HEK293 (cell line): Measurements from ENCODE around the gene ADGRF1.

Experiments
- CTCF ChIA-PET: fragments of 350-600 bp; formaldehyde crosslinking; extraction: SDS; loops from one replicate; lab custom pipeline; 2021; ENCODE audit warnings: antibody characterized with exemption; lab: Yijun Ruan, JAX
- POLR2A ChIA-PET: fragments of 300-600 bp; formaldehyde crosslinking; extraction: SDS; loops from one replicate; lab custom pipeline; 2020; ENCODE audit warnings: antibody characterized with exemption, inconsistent platforms; lab: Yijun Ruan, JAX
- H3K27ac ChIP-seq: fragments of 200-500 bp; sonication (Bioruptor generic); 2 replicates; pipeline ENCODE4 v1.5.1; 2014; ENCODE audit warnings: low read depth, low read length, control low read depth, inconsistent platforms; ENCODE audit errors: extremely low read depth
- H3K36me3 ChIP-seq, 2 experiments: fragments of 200-500 bp in 1 of 2; sonication (Bioruptor generic) in 1 of 2; 1 replicate in 1 of 2; 2 replicates in 1 of 2; pipeline ENCODE4 v1.5.1; 2014 to 2017; ENCODE audit warnings: inconsistent platforms in 2 of 2, low read length in 2 of 2; ENCODE audit not compliant: control insufficient read depth in 2 of 2, insufficient read depth in 1 of 2
- H3K4me1 ChIP-seq: fragments of 200-500 bp; sonication (Bioruptor generic); 2 replicates; pipeline ENCODE4 v1.5.1; 2014; ENCODE audit warnings: mild to moderate bottlenecking, low read length, inconsistent platforms; ENCODE audit not compliant: control insufficient read depth, insufficient read depth
- H3K4me3 ChIP-seq: 2 replicates; pipeline ENCODE4 v1.5.1; 2011; ENCODE audit warnings: low read depth, mild to moderate bottlenecking, control low read depth, low read length, moderate library complexity
- H3K9me3 ChIP-seq: fragments of 200-500 bp; sonication (Bioruptor generic); 2 replicates; pipeline ENCODE4 v1.5.1; 2014; ENCODE audit warnings: low read depth, low read length, inconsistent platforms; ENCODE audit not compliant: control insufficient read depth, insufficient read depth
- KLF7 ChIP-seq: fragments of 450-650 bp; formaldehyde crosslinking; IDR thresholded peaks from 2 replicates; pipeline ENCODE4 v1.5.1; 2016; ENCODE audit warnings: missing biosample characterization, missing genetic modification characterization, borderline replicate concordance
- MZF1 ChIP-seq: fragments of 450-650 bp; formaldehyde crosslinking; IDR thresholded peaks from 2 replicates; pipeline ENCODE4 v1.5.1; 2017; ENCODE audit warnings: missing biosample characterization, missing genetic modification characterization, borderline replicate concordance
- PATZ1 ChIP-seq: fragments of 450-650 bp; formaldehyde crosslinking; IDR thresholded peaks from 2 replicates; pipeline ENCODE4 v1.5.1; 2016; ENCODE audit warnings: missing biosample characterization, missing genetic modification characterization
- PRDM1 ChIP-seq: fragments of 450-650 bp; formaldehyde crosslinking; IDR thresholded peaks from 2 replicates; pipeline ENCODE4; 2016; ENCODE audit warnings: missing biosample characterization, missing genetic modification characterization
- SP2 ChIP-seq: fragments of 450-650 bp; formaldehyde crosslinking; IDR thresholded peaks from 2 replicates; pipeline ENCODE4 v1.5.1; 2016; ENCODE audit warnings: missing biosample characterization, missing genetic modification characterization
- TRIM28 ChIP-seq: IDR thresholded peaks from 2 replicates; pipeline ENCODE4 v1.6.1; 2011; ENCODE audit warnings: low read length, control low read depth, borderline replicate concordance
- ZFP41 ChIP-seq: fragments of 450-650 bp; formaldehyde crosslinking; IDR thresholded peaks from 2 replicates; pipeline ENCODE4 v1.5.1; 2016; ENCODE audit warnings: missing biosample characterization, missing genetic modification characterization, borderline replicate concordance
- ZNF114 ChIP-seq: fragments of 450-650 bp; formaldehyde crosslinking; IDR thresholded peaks from 2 replicates; pipeline ENCODE4 v1.5.0; 2017; ENCODE audit warnings: missing biosample characterization, missing genetic modification characterization
- ZNF155 ChIP-seq: fragments of 450-650 bp; formaldehyde crosslinking; IDR thresholded peaks from 2 replicates; pipeline ENCODE4 v1.5.1; 2016; ENCODE audit warnings: missing biosample characterization, missing genetic modification characterization
- ZNF211 ChIP-seq: fragments of 450-650 bp; formaldehyde crosslinking; IDR thresholded peaks from 2 replicates; pipeline ENCODE4 v1.5.1; 2016; ENCODE audit warnings: low read depth, missing biosample characterization, missing genetic modification characterization
- ZNF239 ChIP-seq: fragments of 450-650 bp; formaldehyde crosslinking; IDR thresholded peaks from 2 replicates; pipeline ENCODE4 v1.5.1; 2016; ENCODE audit warnings: missing biosample characterization, missing genetic modification characterization
- ZNF24 ChIP-seq: fragments of 450-650 bp; formaldehyde crosslinking; IDR thresholded peaks from 2 replicates; pipeline ENCODE4 v1.5.1; 2016; ENCODE audit warnings: missing biosample characterization, missing genetic modification characterization
- ZNF280D ChIP-seq: fragments of 450-650 bp; formaldehyde crosslinking; IDR thresholded peaks from 2 replicates; pipeline ENCODE4 v1.5.1; 2016; ENCODE audit warnings: missing biosample characterization, missing genetic modification characterization
- ZNF335 ChIP-seq: fragments of 450-650 bp; formaldehyde crosslinking; conservative IDR thresholded peaks from 2 replicates; pipeline ENCODE4 v1.5.1; 2016; ENCODE audit warnings: missing biosample characterization, missing genetic modification characterization
- ZNF391 ChIP-seq: fragments of 450-650 bp; formaldehyde crosslinking; IDR thresholded peaks from 2 replicates; pipeline ENCODE4 v1.5.1; 2016; ENCODE audit warnings: low read depth, missing biosample characterization, missing genetic modification characterization, borderline replicate concordance
- ZNF416 ChIP-seq: fragments of 450-650 bp; formaldehyde crosslinking; IDR thresholded peaks from 2 replicates; pipeline ENCODE4 v1.5.1; 2016; ENCODE audit warnings: missing biosample characterization, missing genetic modification characterization
- ZNF501 ChIP-seq: fragments of 450-650 bp; formaldehyde crosslinking; IDR thresholded peaks from 2 replicates; pipeline ENCODE4 v1.5.1; 2016; ENCODE audit warnings: missing biosample characterization, missing genetic modification characterization
- ZNF645 ChIP-seq: fragments of 450-650 bp; formaldehyde crosslinking; IDR thresholded peaks from 2 replicates; pipeline ENCODE4; 2016; ENCODE audit warnings: missing biosample characterization, missing genetic modification characterization
- ZNF692 ChIP-seq: fragments of 450-650 bp; formaldehyde crosslinking; IDR thresholded peaks from 2 replicates; pipeline ENCODE4 v1.5.1; 2016; ENCODE audit warnings: missing biosample characterization, missing genetic modification characterization
- ZNF776 ChIP-seq: fragments of 450-650 bp; formaldehyde crosslinking; IDR thresholded peaks from 2 replicates; pipeline ENCODE4 v1.5.0; 2017; ENCODE audit warnings: missing biosample characterization, missing genetic modification characterization, borderline replicate concordance
- ZNF843 ChIP-seq: fragments of 450-650 bp; formaldehyde crosslinking; IDR thresholded peaks from 2 replicates; pipeline ENCODE4 v1.5.1; 2016; ENCODE audit warnings: missing biosample characterization, missing genetic modification characterization
- ZSCAN18 ChIP-seq: fragments of 450-650 bp; formaldehyde crosslinking; IDR thresholded peaks from 2 replicates; pipeline ENCODE4 v1.5.1; 2016; ENCODE audit warnings: missing biosample characterization, missing genetic modification characterization
- ZSCAN23 ChIP-seq: fragments of 450-650 bp; formaldehyde crosslinking; IDR thresholded peaks from 2 replicates; pipeline ENCODE4 v1.5.1; 2016; ENCODE audit warnings: missing biosample characterization, missing genetic modification characterization
- ZXDB ChIP-seq: fragments of 450-650 bp; formaldehyde crosslinking; IDR thresholded peaks from 2 replicates; pipeline ENCODE4 v1.5.1; 2016; ENCODE audit warnings: missing biosample characterization, missing genetic modification characterization
- TF ChIP-seq, protein P1 (sequence below): fragments of 450-650 bp; formaldehyde crosslinking; IDR thresholded peaks from 2 replicates; pipeline ENCODE4 v1.5.1; 2017; ENCODE audit warnings: missing biosample characterization, mild to moderate bottlenecking, missing genetic modification characterization, moderate library complexity

Gene ADGRF1

DNA sequence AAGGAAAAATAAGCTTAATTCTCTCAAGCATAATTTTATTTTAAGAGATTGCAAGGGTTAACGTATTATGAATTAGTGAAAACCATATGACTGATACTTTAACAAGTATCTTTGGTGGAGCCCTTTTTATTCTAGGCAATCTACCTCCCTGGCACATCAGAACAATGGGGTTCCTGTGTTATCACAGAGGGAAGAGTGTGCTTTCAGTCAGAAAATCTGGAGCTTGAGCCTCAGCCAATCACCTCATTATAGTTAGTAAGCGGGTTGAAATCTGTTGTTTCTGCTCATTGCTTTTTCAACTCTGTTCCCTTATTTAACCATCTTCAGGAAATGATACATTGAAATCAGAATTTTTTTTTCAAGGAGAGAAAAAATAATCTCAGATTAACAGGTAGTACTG lies 391 bp downstream of the ADGRF1 start:
- H3K9me3 ChIP-seq, result no peaks in the 10 kb centered on the region
- TF ChIP-seq ZNF776 (tag by site-specific recombination), result no peak
- no peak for TF ChIP-seq PRDM1 (tag by site-specific recombination)
- TF ChIP-seq PATZ1 (tag by site-specific recombination), result no peak
- TF ChIP-seq ZSCAN23 (tag by site-specific recombination), result no peak
- no peak for TF ChIP-seq TRIM28
- TF ChIP-seq ZNF239, result no peak
- TF ChIP-seq ZNF416, result no peak
- TF ChIP-seq, all 188 proteins: peak for 0
- ChIA-PET POLR2A (no interaction called here), CTCF (interaction anchor here (0.8 to 4.3 kb wide), 7 partner anchors 9 to 193 kb away, joined by 3 to 31 read pairs (median 6); no protein-coding TSS in a partner anchor)
- Histone ChIP-seq H3K27ac (no peak overlapping the region), H3K36me3 (no peaks in the 10 kb centered on the region), H3K4me1 (peaks cover 5% of the 10 kb centered on the region; the same call in 1 of the 2 replicates), H3K4me3 (no peak overlapping the region)

DNA sequence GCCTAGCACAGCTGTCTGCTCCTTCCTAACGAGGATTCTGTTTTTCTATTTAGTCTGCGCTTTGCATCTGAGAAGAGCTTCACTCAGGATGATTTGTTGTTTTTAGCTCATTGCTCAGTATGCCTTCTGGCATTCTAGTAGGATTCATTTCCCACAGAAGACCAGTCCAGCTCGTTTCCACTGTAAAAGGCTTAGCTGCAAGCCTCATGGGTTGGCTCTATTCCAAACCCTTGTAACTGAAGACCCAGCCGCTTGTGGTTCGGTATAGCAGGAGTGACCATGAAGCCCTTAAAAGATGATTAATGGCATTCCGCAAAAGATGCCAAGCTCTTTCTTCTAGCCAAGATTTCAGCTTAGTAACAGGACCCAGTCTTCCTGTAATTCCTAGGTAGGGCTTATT lies 7.2 kb downstream of the ADGRF1 start:
- H3K36me3 ChIP-seq, result no peaks in the 10 kb centered on the region
- no peak overlapping the region for H3K4me3 ChIP-seq
- peak overlapping the region; percentile 72 for H3K27ac ChIP-seq
- POLR2A ChIA-PET, result interaction anchor here (0.5 to 1.7 kb wide), 8 partner anchors 8 to 375 kb away, joined by 3 to 6 read pairs (median 4); no protein-coding TSS in a partner anchor
- CTCF ChIA-PET, result interaction anchor here (0.6 to 5.0 kb wide), 12 partner anchors 10 to 301 kb away, joined by 3 to 44 read pairs (median 3); no protein-coding TSS in a partner anchor
- no peaks in the 10 kb centered on the region for H3K9me3 ChIP-seq
- H3K4me1 ChIP-seq, result peaks cover 18% of the 10 kb centered on the region
- TF ChIP-seq ZNF391 (tag by site-specific recombination) (peak; percentile 65; the same call in 1 of the 2 replicates), SP2 (tag by site-specific recombination) (peak; percentile 30; the same call in 1 of the 2 replicates), ZXDB (peak; percentile 93), ZSCAN18 (tag by site-specific recombination) (no peak), ZNF692 (tag by site-specific recombination) (peak; percentile 72; the same call in 1 of the 2 replicates), ZNF335 (tag by site-specific recombination) (no peak; the same call in 1 of the 2 replicates), ZNF211 (tag by site-specific recombination) (no peak), ZNF843 (tag by site-specific recombination) (peak; percentile 94), ZNF24 (peak; percentile 88), ZNF155 (no peak), ZNF645 (no peak), ZNF114 (tag by site-specific recombination) (no peak), MZF1 (peak; percentile 84; the same call in 1 of the 2 replicates), ZNF501 (tag by site-specific recombination) (peak; percentile 87; the same call in 1 of the 2 replicates), KLF7 (tag by site-specific recombination) (no peak; the same call in 1 of the 2 replicates), ZFP41 (tag by site-specific recombination) (no peak), ZNF280D (no peak)
- TF ChIP-seq, protein P1, sequence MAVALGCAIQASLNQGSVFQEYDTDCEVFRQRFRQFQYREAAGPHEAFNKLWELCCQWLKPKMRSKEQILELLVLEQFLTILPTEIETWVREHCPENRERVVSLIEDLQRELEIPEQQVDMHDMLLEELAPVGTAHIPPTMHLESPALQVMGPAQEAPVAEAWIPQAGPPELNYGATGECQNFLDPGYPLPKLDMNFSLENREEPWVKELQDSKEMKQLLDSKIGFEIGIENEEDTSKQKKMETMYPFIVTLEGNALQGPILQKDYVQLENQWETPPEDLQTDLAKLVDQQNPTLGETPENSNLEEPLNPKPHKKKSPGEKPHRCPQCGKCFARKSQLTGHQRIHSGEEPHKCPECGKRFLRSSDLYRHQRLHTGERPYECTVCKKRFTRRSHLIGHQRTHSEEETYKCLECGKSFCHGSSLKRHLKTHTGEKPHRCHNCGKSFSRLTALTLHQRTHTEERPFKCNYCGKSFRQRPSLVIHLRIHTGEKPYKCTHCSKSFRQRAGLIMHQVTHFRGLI (tag by site-specific recombination), result peak; percentile 83
